Activated naive CD8-positive, alpha-beta T cell treated with anti-CD3 and anti-CD28 coated beads, Interleukin-2, amount 10 ng/mL, durations not matched to agents 7 days and 5 days (primary cell): ENCODE measurements around the gene SRSF10. TPM values are rescaled to one million over a fixed set of nuclear protein-coding genes. Genes with fewer than 3 reads are reported as not detected.
"Not testable (repeated sequence)": the region's sequence is repeated elsewhere in the genome, so short reads cannot be mapped to it uniquely, and the experiment has no call there.

Source experiments
- ATAC-seq: fragments of 150-1000 bp; cut with Tn5 transposase; one replicate; pipeline ENCODE4 v1.10.0; 2021; ENCODE audit warnings: low read depth, moderate library complexity
- POLR2A ChIA-PET: fragments of 350-600 bp; sonication (Branson Sonifier 250); formaldehyde crosslinking; loops from one replicate; lab custom pipeline; 2021; ENCODE audit warnings: antibody characterized with exemption; lab: Charles Lee
- DNase-seq: peaks from one replicate; pipeline ENCODE4 v3.0.0; 2021
- H3K27ac Mint-ChIP-seq: one replicate; pipeline ENCODE4 v1.8.0; 2022; ENCODE audit warnings: mild to moderate bottlenecking, mixed read lengths
- H3K27me3 Mint-ChIP-seq: one replicate; pipeline ENCODE4 v1.8.0; 2022; ENCODE audit warnings: mild to moderate bottlenecking, moderate library complexity, mixed read lengths
- H3K36me3 Mint-ChIP-seq: one replicate; pipeline ENCODE4 v1.8.0; 2021; ENCODE audit warnings: mild to moderate bottlenecking, mixed read lengths
- H3K4me1 Mint-ChIP-seq: one replicate; pipeline ENCODE4 v1.8.0; 2021; ENCODE audit warnings: mixed read lengths
- H3K4me3 Mint-ChIP-seq: one replicate; pipeline ENCODE4 v1.8.0; 2022; ENCODE audit warnings: mild to moderate bottlenecking, moderate library complexity, mixed read lengths
- H3K9me3 Mint-ChIP-seq: one replicate; pipeline ENCODE4 v1.8.0; 2021; ENCODE audit warnings: mixed read lengths
- total RNA-seq, 2 experiments: library from RNA; stranded (reverse); gene quantifications; one replicate each; pipeline ENCODE4 v1.2.3, GENCODE V29; 2021

Gene SRSF10
- 100 to 1,000 TPM; 202 to 223 TPM for total RNA-seq

- peak within 1 kb of the TSS; percentile 93 for H3K4me3 Mint-ChIP-seq
- DNase-seq, result peak; percentile 95
- peaks cover 37% of the 10 kb centered on the region for H3K4me1 Mint-ChIP-seq
- ATAC-seq, result peak; percentile 91
- peak within 1 kb of the TSS; percentile 98 for H3K27ac Mint-ChIP-seq
- POLR2A ChIA-PET, result interaction anchor here (0.6 to 8.3 kb wide), 10 partner anchors 8 to 237 kb away, joined by 3 to 155 read pairs (median 6); partner anchors contain the start of genes ELOA, HMGCL and PNRC2
- H3K36me3 Mint-ChIP-seq, result peaks cover 33% of the 10 kb centered on the region
- H3K27me3 Mint-ChIP-seq, result no peaks in the 10 kb centered on the region
- H3K9me3 Mint-ChIP-seq, result no peaks in the 10 kb centered on the region
Measured at GRCh38 chr1:23979881-23980727, at the start of gene SRSF10. TSS of gene SRSF10 (minus strand) at chr1:23980327. CDS start at chr1:23980255, 72 bp downstream.

GRCh38 chr1:24027838-24028468 is 47.8 kb upstream of the SRSF10 start:
- POLR2A ChIA-PET, result interaction anchor here (1.8 kb wide), 1 partner anchor 68 kb away, joined by 8 read pairs; the partner anchor contains the start of gene PNRC2
- no peak overlapping the region for H3K4me3 Mint-ChIP-seq
- no peak overlapping the region for H3K27ac Mint-ChIP-seq
- no peaks in the 10 kb centered on the region for H3K9me3 Mint-ChIP-seq
- H3K4me1 Mint-ChIP-seq, result peaks cover 3% of the 10 kb centered on the region
- DNase-seq, result no peak
- H3K36me3 Mint-ChIP-seq, result no peaks in the 10 kb centered on the region
- H3K27me3 Mint-ChIP-seq, result peaks cover 2% of the 10 kb centered on the region
- ATAC-seq, result peak; percentile 50

- H3K36me3 Mint-ChIP-seq, result no peaks in the 10 kb centered on the region
- no peak for DNase-seq
- no peak overlapping the region for H3K4me3 Mint-ChIP-seq
- peaks cover 2% of the 10 kb centered on the region for H3K27me3 Mint-ChIP-seq
- H3K9me3 Mint-ChIP-seq, result no peaks in the 10 kb centered on the region
- POLR2A ChIA-PET, result no interaction called here
- H3K27ac Mint-ChIP-seq, result no peak overlapping the region
- H3K4me1 Mint-ChIP-seq, result no peaks in the 10 kb centered on the region
- ATAC-seq, result no peak
Measured at GRCh38 chr1:24022581-24023361, 42.6 kb upstream of the SRSF10 start.

GRCh38 chr1:24021403-24022266 is 41.5 kb upstream of the SRSF10 start:
- Mint-ChIP-seq H3K4me3 (no peak overlapping the region), H3K9me3 (no peaks in the 10 kb centered on the region), H3K36me3 (no peaks in the 10 kb centered on the region), H3K4me1 (no peaks in the 10 kb centered on the region), H3K27ac (no peak overlapping the region), H3K27me3 (peaks cover 6% of the 10 kb centered on the region)
- POLR2A ChIA-PET, result no interaction called here
- no peak for DNase-seq
- ATAC-seq, result no peak

- peaks cover 6% of the 10 kb centered on the region for H3K27me3 Mint-ChIP-seq
- no peak for ATAC-seq
- no peak overlapping the region for H3K27ac Mint-ChIP-seq
- POLR2A ChIA-PET, result no interaction called here
- H3K4me3 Mint-ChIP-seq, result no peak overlapping the region
- H3K36me3 Mint-ChIP-seq, result no peaks in the 10 kb centered on the region
- DNase-seq, result no peak
- no peaks in the 10 kb centered on the region for H3K9me3 Mint-ChIP-seq
- no peaks in the 10 kb centered on the region for H3K4me1 Mint-ChIP-seq
Measured at GRCh38 chr1:24020470-24020869, 40.3 kb upstream of the SRSF10 start.

- no peak overlapping the region for H3K4me3 Mint-ChIP-seq
- ATAC-seq (no peak), DNase-seq (no peak)
- POLR2A ChIA-PET, result no interaction called here
- H3K36me3 Mint-ChIP-seq, result no peaks in the 10 kb centered on the region
- peaks cover 6% of the 10 kb centered on the region for H3K27me3 Mint-ChIP-seq
- no peak overlapping the region for H3K27ac Mint-ChIP-seq
- no peaks in the 10 kb centered on the region for H3K4me1 Mint-ChIP-seq
- no peaks in the 10 kb centered on the region for H3K9me3 Mint-ChIP-seq
Measured at GRCh38 chr1:24020025-24020424, 39.9 kb upstream of the SRSF10 start.

- Mint-ChIP-seq H3K9me3 (no peaks in the 10 kb centered on the region), H3K27ac (no peak overlapping the region), H3K36me3 (no peaks in the 10 kb centered on the region), H3K27me3 (peaks cover 14% of the 10 kb centered on the region), H3K4me1 (no peaks in the 10 kb centered on the region), H3K4me3 (no peak overlapping the region)
- ATAC-seq (no peak), DNase-seq (no peak)
- POLR2A ChIA-PET, result no interaction called here
Measured at GRCh38 chr1:24018611-24019580, 38.8 kb upstream of the SRSF10 start.

- H3K4me1 Mint-ChIP-seq, result no peaks in the 10 kb centered on the region
- peaks cover 19% of the 10 kb centered on the region for H3K27me3 Mint-ChIP-seq
- no peak overlapping the region for H3K27ac Mint-ChIP-seq
- POLR2A ChIA-PET, result no interaction called here
- H3K36me3 Mint-ChIP-seq, result no peaks in the 10 kb centered on the region
- no peak overlapping the region for H3K4me3 Mint-ChIP-seq
- DNase-seq, result no peak
- no peak for ATAC-seq
- H3K9me3 Mint-ChIP-seq, result no peaks in the 10 kb centered on the region
Measured at GRCh38 chr1:24015221-24016210, 35.4 kb upstream of the SRSF10 start.

GRCh38 chr1:24012878-24013277 is 32.8 kb upstream of the SRSF10 start:
- H3K4me3 Mint-ChIP-seq, H3K9me3 Mint-ChIP-seq, H3K27ac Mint-ChIP-seq, H3K4me1 Mint-ChIP-seq, POLR2A ChIA-PET, H3K36me3 Mint-ChIP-seq, DNase-seq, ATAC-seq: not testable (repeated sequence)
- peaks cover 34% of the 10 kb centered on the region for H3K27me3 Mint-ChIP-seq

- H3K4me1 Mint-ChIP-seq, result no peaks in the 10 kb centered on the region
- no peaks in the 10 kb centered on the region for H3K36me3 Mint-ChIP-seq
- no peak overlapping the region for H3K4me3 Mint-ChIP-seq
- H3K27me3 Mint-ChIP-seq, result peaks cover 40% of the 10 kb centered on the region
- POLR2A ChIA-PET, result interaction anchor here (0.6 kb wide), 2 partner anchors 642 to 1151 kb away, joined by 3 to 4 read pairs; no protein-coding TSS in a partner anchor
- ATAC-seq (no peak), DNase-seq (no peak)
- H3K9me3 Mint-ChIP-seq, result no peaks in the 10 kb centered on the region
- peak overlapping the region; percentile 64 for H3K27ac Mint-ChIP-seq
Measured at GRCh38 chr1:24010650-24011049, 30.5 kb upstream of the SRSF10 start.

GRCh38 chr1:24009406-24009805 is 29.3 kb upstream of the SRSF10 start:
- POLR2A ChIA-PET, result no interaction called here
- Mint-ChIP-seq H3K27me3 (peaks cover 40% of the 10 kb centered on the region), H3K4me1 (no peaks in the 10 kb centered on the region), H3K4me3 (no peak overlapping the region), H3K27ac (no peak overlapping the region), H3K36me3 (no peaks in the 10 kb centered on the region), H3K9me3 (no peaks in the 10 kb centered on the region)
- no peak for ATAC-seq
- no peak for DNase-seq
